HCT116 (cell line): ENCODE results near the gene TRIM29. TPM values are rescaled to one million over a fixed set of nuclear protein-coding genes. Genes with fewer than 3 reads are reported as not detected.

Source experiments
- ATAC-seq: fragments of 200-7000 bp; cut with Tn5 transposase; 2 replicates; pipeline ENCODE4 v1.9.1; 2020; ENCODE audit warnings: mild to moderate bottlenecking, moderate library complexity
- BruUV-seq: library from RNA; stranded (reverse); fragments of 400-500 nt; replicated peaks from 2 replicates; lab custom pipeline; 2021; lab: Mats Ljungman, UMichigan
- CTCF ChIA-PET: fragments of 300-600 bp; sonication (Branson Sonifier 250); formaldehyde crosslinking; loops from one replicate; lab custom pipeline; 2021; ENCODE audit warnings: antibody characterized with exemption; lab: Charles Lee
- POLR2A ChIA-PET: fragments of 300-600, 350-600 bp; sonication (Branson Sonifier 250); formaldehyde crosslinking; loops from one replicate; lab custom pipeline; 2021; ENCODE audit warnings: antibody characterized with exemption; lab: Charles Lee
- RAD21 ChIA-PET, 2 experiments: fragments of 300-600 bp; sonication (Branson Sonifier 250); formaldehyde crosslinking; loops; one replicate each; lab custom pipeline; 2023; ENCODE audit warnings: low total read pairs in 2 of 2; ENCODE audit not compliant: uncharacterized antibody in 2 of 2, unreplicated experiment in 2 of 2, low non-redundant PET in 1 of 2; lab: Charles Lee
- DNase-seq: peaks from one replicate; pipeline ENCODE4 v3.0.0-alpha.2; 2010; ENCODE audit warnings: low read depth, low spot score
- H2AFZ ChIP-seq: fragments of 200-600 bp; shearing (Covaris generic), sonication (generic); 2 replicates; pipeline ENCODE4 v1.6.1; 2017; ENCODE audit warnings: low read depth, mixed run types, mixed read lengths, antibody characterized with exemption, low read length; ENCODE audit not compliant: poor library complexity, severe bottlenecking
- H3K27ac ChIP-seq: 2 replicates; pipeline ENCODE4 v1.5.1; 2012; ENCODE audit warnings: low read depth, low read length
- H3K27me3 ChIP-seq: fragments of 200-600 bp; sonication (generic); 2 replicates; pipeline ENCODE4 v1.6.1; 2016; ENCODE audit warnings: mixed run types, low read length, mixed read lengths; ENCODE audit not compliant: insufficient read depth
- H3K36me3 ChIP-seq, 2 experiments: fragments of 200-500 bp in 1 of 2; fragments of 200-600 bp in 1 of 2; sonication (Bioruptor generic) in 1 of 2; sonication (generic) in 1 of 2; 2 replicates each; pipeline versions ENCODE4 v1.5.1 to v1.6.1; 2014 to 2016; ENCODE audit warnings: low read length in 2 of 2, inconsistent platforms in 1 of 2, mixed read lengths in 1 of 2, mixed run types in 1 of 2; ENCODE audit not compliant: insufficient read depth in 2 of 2, control insufficient read depth in 1 of 2
- H3K4me1 ChIP-seq, 2 experiments: fragments of 200-600 bp in 1 of 2; sonication (generic) in 1 of 2; 2 replicates each; pipeline versions ENCODE4 v1.5.1 to v1.6.1; 2012 to 2017; ENCODE audit warnings: low read length in 2 of 2, inconsistent platforms in 1 of 2, mild to moderate bottlenecking in 1 of 2, mixed read lengths in 1 of 2, mixed run types in 1 of 2, moderate library complexity in 1 of 2; ENCODE audit not compliant: insufficient read depth in 2 of 2, control insufficient read depth in 1 of 2
- H3K4me2 ChIP-seq: fragments of 200-600 bp; sonication (generic); 2 replicates; pipeline ENCODE4 v1.6.1; 2017; ENCODE audit warnings: mixed run types, low read length, mixed read lengths
- H3K4me3 ChIP-seq, 2 experiments: fragments of 200-600 bp in 1 of 2; sonication (generic) in 1 of 2; replicated peaks in 1 of 2; 2 replicates each; pipeline ENCODE4 v1.5.1; 2011 to 2016; ENCODE audit warnings: low read length in 2 of 2, control low read depth in 1 of 2, low read depth in 1 of 2, mild to moderate bottlenecking in 1 of 2, mixed read lengths in 1 of 2, mixed run types in 1 of 2
- H3K79me2 ChIP-seq: fragments of 200-600 bp; sonication (generic); 2 replicates; pipeline ENCODE4 v1.6.1; 2017; ENCODE audit warnings: mild to moderate bottlenecking, mixed run types, low read length, moderate library complexity, mixed read lengths; ENCODE audit not compliant: insufficient read depth
- H3K9ac ChIP-seq: fragments of 200-600 bp; sonication (generic); 2 replicates; pipeline ENCODE4 v1.6.1; 2016; ENCODE audit warnings: low read length, mixed read lengths
- H3K9me2 ChIP-seq: fragments of 200-600 bp; sonication (generic), shearing (Covaris generic); 2 replicates; pipeline ENCODE4 v1.6.1; 2017; ENCODE audit warnings: mixed run types, mild to moderate bottlenecking, moderate library complexity; ENCODE audit not compliant: insufficient read depth
- H3K9me3 ChIP-seq, 2 experiments: fragments of 200-500 bp in 1 of 2; fragments of 200-600 bp in 1 of 2; sonication (Bioruptor generic) in 1 of 2; sonication (generic) in 1 of 2; 2 replicates each; pipeline ENCODE4 v1.6.1; 2014 to 2017; ENCODE audit warnings: low read length in 2 of 2, mixed read lengths in 2 of 2, inconsistent platforms in 1 of 2, low read depth in 1 of 2, mild to moderate bottlenecking in 1 of 2, mixed run types in 1 of 2, moderate library complexity in 1 of 2; ENCODE audit not compliant: control insufficient read depth in 1 of 2, insufficient read depth in 1 of 2
- H4K20me1 ChIP-seq: fragments of 200-600 bp; sonication (generic), shearing (Covaris generic); 2 replicates; pipeline ENCODE4 v1.6.1; 2017; ENCODE audit warnings: mixed run types, mild to moderate bottlenecking, moderate library complexity; ENCODE audit not compliant: insufficient read depth
- CEBPB ChIP-seq: IDR thresholded peaks from 2 replicates; pipeline ENCODE4 v1.6.1; 2012; ENCODE audit warnings: low read depth
- EZH2 ChIP-seq: fragments of 200-600 bp; sonication (generic); IDR thresholded peaks from 2 replicates; pipeline ENCODE4 v1.6.1; 2017; ENCODE audit warnings: antibody characterized with exemption, mixed run types
- FOSL1 ChIP-seq: IDR thresholded peaks from 2 replicates; pipeline ENCODE4 v1.6.1; 2012; ENCODE audit warnings: low read depth
- RAD21 ChIP-seq: IDR thresholded peaks from 2 replicates; pipeline ENCODE4 v1.6.1; 2012; ENCODE audit warnings: low read depth, mild to moderate bottlenecking
- SIN3A ChIP-seq: IDR thresholded peaks from 2 replicates; pipeline ENCODE4 v1.6.1; 2012; ENCODE audit warnings: low read depth
- TCF7L2 ChIP-seq: IDR thresholded peaks from 2 replicates; pipeline ENCODE4 v1.7.0; 2011; ENCODE audit warnings: borderline replicate concordance, inconsistent platforms; ENCODE audit not compliant: insufficient read depth, insufficient read length; ENCODE audit errors: extremely low read depth
- intact Hi-C: fragments of 100-400 bp; cut with micrococcal nuclease; formaldehyde crosslinking; loops from 2 replicates; pipeline ENCODE4 v1.10.0; 2022
- total RNA-seq: library from RNA; stranded (reverse); gene quantifications from one replicate; pipeline ENCODE4 v1.2.1, GENCODE V29; 2021; ENCODE audit not compliant: unreplicated experiment
- TF ChIP-seq, protein P1 (sequence below), 3 experiments: fragments of 200-600 bp in 1 of 3; sonication (generic) in 1 of 3; IDR thresholded peaks in 2 of 3; conservative IDR thresholded peaks in 1 of 3; 2 replicates each; pipeline ENCODE4 v1.5.1; 2012 to 2017; ENCODE audit warnings: low read depth in 2 of 3, low read length in 2 of 3, antibody characterized with exemption in 1 of 3, borderline replicate concordance in 1 of 3, control low read depth in 1 of 3, mild to moderate bottlenecking in 1 of 3, mixed read lengths in 1 of 3, mixed run types in 1 of 3, moderate library complexity in 1 of 3; ENCODE audit not compliant: insufficient read depth in 1 of 3
- TF ChIP-seq, protein P2 (sequence below): IDR thresholded peaks from 2 replicates; pipeline ENCODE4 v1.6.1; 2012
- TF ChIP-seq, protein P3 (sequence below): IDR thresholded peaks from 2 replicates; pipeline ENCODE4 v1.6.1; 2011; ENCODE audit warnings: mild to moderate bottlenecking, low read length, moderate library complexity; ENCODE audit not compliant: insufficient replicate concordance; ENCODE audit errors: extremely low read depth

TRIM29 gene
- total RNA-seq, 1 experiment from 2014 or later = 0.54 TPM

DNA sequence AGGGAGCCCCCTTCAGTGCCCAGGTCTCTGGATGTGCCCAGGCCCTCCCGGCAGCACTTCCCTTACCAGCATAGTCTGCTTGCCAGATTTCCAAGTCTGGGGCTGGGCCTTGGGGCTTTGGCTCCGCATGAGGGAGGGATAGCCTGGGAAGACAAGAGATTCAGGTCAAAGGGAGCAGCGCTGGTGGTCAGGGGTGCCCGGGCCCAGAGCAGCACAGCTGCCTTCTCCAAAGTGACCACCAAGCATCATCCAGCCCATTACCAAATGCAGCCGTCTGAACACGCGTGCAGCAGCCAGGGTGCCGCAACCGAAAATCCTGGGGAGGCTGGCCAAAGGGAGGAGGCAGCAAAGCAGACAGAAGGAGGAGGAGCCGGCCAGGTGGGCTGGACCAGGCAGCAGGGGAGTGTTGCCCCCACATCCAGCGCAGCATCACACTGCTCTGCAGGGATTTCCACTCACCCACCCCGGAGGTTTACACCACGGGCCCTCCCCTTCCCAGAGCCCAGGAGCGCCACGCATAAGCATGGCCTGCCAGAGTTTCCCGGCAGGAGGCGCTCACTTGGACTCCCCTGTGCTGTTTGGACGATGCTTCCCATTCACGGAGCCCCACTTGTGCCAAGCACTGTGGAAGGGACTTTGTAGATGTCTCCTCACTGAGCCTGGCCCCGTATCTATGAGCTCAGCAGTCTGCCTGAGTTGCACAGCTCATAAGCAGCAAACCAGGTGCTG, 22.5 kb downstream of the TRIM29 start:
- no TSS peak for BruUV-seq
- H2AFZ ChIP-seq = no peak overlapping the region
- H3K27me3 ChIP-seq = peaks cover 23% of the 10 kb centered on the region; the same call in 1 of the 2 replicates
- ATAC-seq = peak; percentile 39; the same call in 1 of the 2 replicates
- H3K4me2 ChIP-seq = no peak overlapping the region
- no peak overlapping the region for H3K27ac ChIP-seq
- no peak for TF ChIP-seq EZH2
- TF ChIP-seq, protein P1, sequence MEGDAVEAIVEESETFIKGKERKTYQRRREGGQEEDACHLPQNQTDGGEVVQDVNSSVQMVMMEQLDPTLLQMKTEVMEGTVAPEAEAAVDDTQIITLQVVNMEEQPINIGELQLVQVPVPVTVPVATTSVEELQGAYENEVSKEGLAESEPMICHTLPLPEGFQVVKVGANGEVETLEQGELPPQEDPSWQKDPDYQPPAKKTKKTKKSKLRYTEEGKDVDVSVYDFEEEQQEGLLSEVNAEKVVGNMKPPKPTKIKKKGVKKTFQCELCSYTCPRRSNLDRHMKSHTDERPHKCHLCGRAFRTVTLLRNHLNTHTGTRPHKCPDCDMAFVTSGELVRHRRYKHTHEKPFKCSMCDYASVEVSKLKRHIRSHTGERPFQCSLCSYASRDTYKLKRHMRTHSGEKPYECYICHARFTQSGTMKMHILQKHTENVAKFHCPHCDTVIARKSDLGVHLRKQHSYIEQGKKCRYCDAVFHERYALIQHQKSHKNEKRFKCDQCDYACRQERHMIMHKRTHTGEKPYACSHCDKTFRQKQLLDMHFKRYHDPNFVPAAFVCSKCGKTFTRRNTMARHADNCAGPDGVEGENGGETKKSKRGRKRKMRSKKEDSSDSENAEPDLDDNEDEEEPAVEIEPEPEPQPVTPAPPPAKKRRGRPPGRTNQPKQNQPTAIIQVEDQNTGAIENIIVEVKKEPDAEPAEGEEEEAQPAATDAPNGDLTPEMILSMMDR (IDR thresholded peaks at IDR 0.05 in 2 of 3, conservative IDR thresholded peaks at IDR 0.05 in 1 of 3; ENCODE audit: borderline replicate concordance in 1 of 3, insufficient read depth in 1 of 3, low read depth in 2 of 3, low read length in 2 of 3) = peak in 2 of 3 experiments; percentile 20 to 21; a peak in 1 of 6 replicates
- TF ChIP-seq SIN3A = no peak
- intact Hi-C loops = no loop called here
- H3K36me3 ChIP-seq = no peaks in the 10 kb centered on the region
- no peak overlapping the region for H3K9ac ChIP-seq
- CTCF ChIA-PET = interaction anchor here (1.5 kb wide), 1 partner anchor 187 kb away, joined by 4 read pairs; no protein-coding TSS in a partner anchor
- H3K9me2 ChIP-seq = no peaks in the 10 kb centered on the region
- H4K20me1 ChIP-seq = no peaks in the 10 kb centered on the region
- no peaks in the 10 kb centered on the region for H3K9me3 ChIP-seq
- H3K79me2 ChIP-seq = no peaks in the 10 kb centered on the region
- no peak overlapping the region for H3K4me3 ChIP-seq
- H3K4me1 ChIP-seq = no peaks in the 10 kb centered on the region
- POLR2A ChIA-PET = no interaction called here
- DNase-seq = no peak
- RAD21 ChIA-PET = no interaction called here

DNA sequence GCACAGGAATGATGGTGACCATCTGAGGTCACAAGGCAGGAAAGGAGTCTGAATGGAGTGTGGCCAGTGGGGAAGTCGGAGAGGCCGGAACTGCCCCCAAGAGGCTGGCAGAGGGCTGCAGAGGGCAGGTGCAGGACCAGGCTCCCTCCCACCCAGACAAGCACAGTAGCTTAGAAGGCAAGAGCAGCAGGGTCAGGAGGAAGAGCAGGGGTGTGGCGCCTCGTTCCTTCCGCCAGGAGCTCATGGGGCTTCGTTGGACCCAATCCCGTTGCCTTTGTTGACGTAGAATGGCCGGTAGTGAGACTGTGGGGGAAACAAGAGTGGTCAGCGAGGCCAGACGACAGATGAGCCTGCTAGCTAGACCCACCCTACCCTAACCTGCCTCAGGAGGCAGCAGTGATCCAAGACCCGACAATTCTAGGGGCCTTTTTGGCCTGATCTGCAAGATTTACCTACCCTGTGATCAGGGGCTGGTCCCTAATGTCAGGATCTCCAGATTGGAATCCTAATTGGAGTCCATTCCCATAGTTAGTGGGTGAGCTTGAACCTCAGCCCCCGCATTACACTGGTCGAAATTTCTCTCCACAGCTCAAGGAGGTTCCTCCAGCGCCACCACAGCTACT, 25.6 kb downstream of the TRIM29 start:
- Histone ChIP-seq H2AFZ (no peak overlapping the region), H3K27ac (no peak overlapping the region), H3K4me3 (no peak overlapping the region), H3K27me3 (peaks cover 25% of the 10 kb centered on the region; the same call in 1 of the 2 replicates), H3K9ac (no peak overlapping the region), H3K4me1 (no peaks in the 10 kb centered on the region), H3K4me2 (no peak overlapping the region), H3K9me3 (no peaks in the 10 kb centered on the region), H3K9me2 (no peaks in the 10 kb centered on the region), H4K20me1 (no peaks in the 10 kb centered on the region), H3K79me2 (no peaks in the 10 kb centered on the region), H3K36me3 (no peaks in the 10 kb centered on the region)
- ChIA-PET RAD21 (no interaction called here), POLR2A (no interaction called here), CTCF (interaction anchor here (0.6 to 1.4 kb wide), 2 partner anchors 8 to 57 kb away, joined by 3 read pairs; no protein-coding TSS in a partner anchor)
- DNase-seq (no peak), ATAC-seq (peak; percentile 41; the same call in 1 of the 2 replicates)
- no TSS peak for BruUV-seq
- intact Hi-C loops = no loop called here
- TF ChIP-seq, protein P1 (IDR thresholded peaks at IDR 0.05 in 2 of 3, conservative IDR thresholded peaks at IDR 0.05 in 1 of 3; ENCODE audit: borderline replicate concordance in 1 of 3, insufficient read depth in 1 of 3, low read depth in 2 of 3, low read length in 2 of 3) = peak; percentile 13 to 41 (median 27); a peak in 4 of 6 replicates
- TF ChIP-seq FOSL1 = no peak
- TF ChIP-seq TCF7L2 = no peak
- no peak for TF ChIP-seq CEBPB
- TF ChIP-seq, protein P2, sequence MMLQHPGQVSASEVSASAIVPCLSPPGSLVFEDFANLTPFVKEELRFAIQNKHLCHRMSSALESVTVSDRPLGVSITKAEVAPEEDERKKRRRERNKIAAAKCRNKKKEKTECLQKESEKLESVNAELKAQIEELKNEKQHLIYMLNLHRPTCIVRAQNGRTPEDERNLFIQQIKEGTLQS = no peak
- TF ChIP-seq RAD21 = 0 out of 2 replicates have a peak, but pooled peaks have one; percentile 20
- TF ChIP-seq, protein P3, sequence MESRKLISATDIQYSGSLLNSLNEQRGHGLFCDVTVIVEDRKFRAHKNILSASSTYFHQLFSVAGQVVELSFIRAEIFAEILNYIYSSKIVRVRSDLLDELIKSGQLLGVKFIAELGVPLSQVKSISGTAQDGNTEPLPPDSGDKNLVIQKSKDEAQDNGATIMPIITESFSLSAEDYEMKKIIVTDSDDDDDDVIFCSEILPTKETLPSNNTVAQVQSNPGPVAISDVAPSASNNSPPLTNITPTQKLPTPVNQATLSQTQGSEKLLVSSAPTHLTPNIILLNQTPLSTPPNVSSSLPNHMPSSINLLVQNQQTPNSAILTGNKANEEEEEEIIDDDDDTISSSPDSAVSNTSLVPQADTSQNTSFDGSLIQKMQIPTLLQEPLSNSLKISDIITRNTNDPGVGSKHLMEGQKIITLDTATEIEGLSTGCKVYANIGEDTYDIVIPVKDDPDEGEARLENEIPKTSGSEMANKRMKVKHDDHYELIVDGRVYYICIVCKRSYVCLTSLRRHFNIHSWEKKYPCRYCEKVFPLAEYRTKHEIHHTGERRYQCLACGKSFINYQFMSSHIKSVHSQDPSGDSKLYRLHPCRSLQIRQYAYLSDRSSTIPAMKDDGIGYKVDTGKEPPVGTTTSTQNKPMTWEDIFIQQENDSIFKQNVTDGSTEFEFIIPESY = no peak
